SK-N-SH (cell line): ENCODE results near the gene DPP4.

Experiments used
- CHD2 ChIP-seq: fragments of 150-350 bp; IDR thresholded peaks from 2 replicates; pipeline ENCODE4 v1.6.1; 2018; ENCODE audit warnings: low read length; ENCODE audit not compliant: partially characterized antibody
- EP300 ChIP-seq, 2 experiments: IDR thresholded peaks; 2 replicates each; pipeline versions ENCODE4 v1.4.0 to v1.6.1; 2012; ENCODE audit warnings: borderline replicate concordance in 1 of 2, low read depth in 1 of 2, low read length in 1 of 2
- EZH2phosphoT487 ChIP-seq: fragments of 200-600 bp; sonication (generic); IDR thresholded peaks from 2 replicates; pipeline ENCODE4 v1.6.1; 2017; ENCODE audit warnings: low read depth, mixed run types, mild to moderate bottlenecking, antibody characterized with exemption, moderate library complexity, borderline replicate concordance
- FOXM1 ChIP-seq: IDR thresholded peaks from 2 replicates; pipeline ENCODE4 v1.4.0; 2012; ENCODE audit warnings: low read depth, mild to moderate bottlenecking
- GATA2 ChIP-seq: sonication (generic); formaldehyde crosslinking; IDR thresholded peaks from 2 replicates; pipeline ENCODE4 v1.5.0; 2020; ENCODE audit warnings: mild to moderate bottlenecking, missing genetic modification reagents
- JUND ChIP-seq: IDR thresholded peaks from 2 replicates; pipeline ENCODE4 v1.4.0; 2012
- NRF1 ChIP-seq: IDR thresholded peaks from 2 replicates; pipeline ENCODE4 v1.6.1; 2012; ENCODE audit warnings: low read depth, mild to moderate bottlenecking, low read length
- POLR2AphosphoS5 ChIP-seq: IDR thresholded peaks from 2 replicates; pipeline ENCODE4 v1.6.1; 2012; ENCODE audit warnings: low read depth, low read length
- REST ChIP-seq: IDR thresholded peaks from 2 replicates; pipeline ENCODE4 v1.6.1; 2012; ENCODE audit warnings: mild to moderate bottlenecking, low read depth, low read length, moderate library complexity
- RXRA ChIP-seq: IDR thresholded peaks from 2 replicates; pipeline ENCODE4 v1.4.0; 2012; ENCODE audit warnings: low read depth, mild to moderate bottlenecking, borderline replicate concordance
- TCF12 ChIP-seq: IDR thresholded peaks from 2 replicates; pipeline ENCODE4 v1.4.0; 2012
- USF2 ChIP-seq: fragments of 150-350 bp; IDR thresholded peaks from 2 replicates; pipeline ENCODE4 v1.6.1; 2017; ENCODE audit warnings: antibody characterized with exemption, low read length, low read depth, borderline replicate concordance
- TF ChIP-seq, protein P1 (sequence below): fragments of 200-600 bp; sonication (generic); IDR thresholded peaks from 2 replicates; pipeline ENCODE4 v1.6.1; 2017; ENCODE audit warnings: antibody characterized with exemption, mild to moderate bottlenecking, moderate library complexity
- TF ChIP-seq, protein P2 (sequence below): IDR thresholded peaks from 2 replicates; pipeline ENCODE4 v1.4.0; 2012; ENCODE audit warnings: low read depth

DNA sequence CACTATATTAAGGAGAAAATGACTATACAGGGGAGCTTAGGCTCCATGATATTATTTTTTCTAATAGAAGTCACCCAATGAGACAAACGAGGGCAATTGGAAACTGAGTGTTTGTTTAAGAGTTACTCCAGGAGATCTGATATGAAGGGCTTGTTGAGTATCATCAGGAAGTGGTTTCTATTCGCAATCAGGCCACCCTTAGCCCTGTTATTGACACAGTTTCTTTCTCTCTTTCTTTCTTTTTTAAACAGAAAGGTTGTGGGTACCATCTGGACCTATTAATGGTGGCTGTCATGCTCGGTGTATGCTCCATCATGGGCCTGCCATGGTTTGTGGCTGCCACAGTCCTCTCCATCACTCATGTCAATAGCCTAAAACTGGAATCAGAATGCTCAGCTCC lies 117.3 kb downstream of the DPP4 start:
- TF ChIP-seq TCF12 (no peak), FOXM1 (no peak), JUND (no peak), GATA2 (CRISPR knock-in tag) (no peak), EP300 (IDR thresholded peaks at IDR 0.05; ENCODE audit: borderline replicate concordance in 1 of 2, low read depth in 1 of 2, low read length in 1 of 2) (no peak), NRF1 (no peak), CHD2 (no peak), EZH2phosphoT487 (no peak), USF2 (no peak), POLR2AphosphoS5 (no peak), RXRA (no peak), REST (no peak)
- TF ChIP-seq, protein P1, sequence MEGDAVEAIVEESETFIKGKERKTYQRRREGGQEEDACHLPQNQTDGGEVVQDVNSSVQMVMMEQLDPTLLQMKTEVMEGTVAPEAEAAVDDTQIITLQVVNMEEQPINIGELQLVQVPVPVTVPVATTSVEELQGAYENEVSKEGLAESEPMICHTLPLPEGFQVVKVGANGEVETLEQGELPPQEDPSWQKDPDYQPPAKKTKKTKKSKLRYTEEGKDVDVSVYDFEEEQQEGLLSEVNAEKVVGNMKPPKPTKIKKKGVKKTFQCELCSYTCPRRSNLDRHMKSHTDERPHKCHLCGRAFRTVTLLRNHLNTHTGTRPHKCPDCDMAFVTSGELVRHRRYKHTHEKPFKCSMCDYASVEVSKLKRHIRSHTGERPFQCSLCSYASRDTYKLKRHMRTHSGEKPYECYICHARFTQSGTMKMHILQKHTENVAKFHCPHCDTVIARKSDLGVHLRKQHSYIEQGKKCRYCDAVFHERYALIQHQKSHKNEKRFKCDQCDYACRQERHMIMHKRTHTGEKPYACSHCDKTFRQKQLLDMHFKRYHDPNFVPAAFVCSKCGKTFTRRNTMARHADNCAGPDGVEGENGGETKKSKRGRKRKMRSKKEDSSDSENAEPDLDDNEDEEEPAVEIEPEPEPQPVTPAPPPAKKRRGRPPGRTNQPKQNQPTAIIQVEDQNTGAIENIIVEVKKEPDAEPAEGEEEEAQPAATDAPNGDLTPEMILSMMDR = no peak
- TF ChIP-seq, protein P2, sequence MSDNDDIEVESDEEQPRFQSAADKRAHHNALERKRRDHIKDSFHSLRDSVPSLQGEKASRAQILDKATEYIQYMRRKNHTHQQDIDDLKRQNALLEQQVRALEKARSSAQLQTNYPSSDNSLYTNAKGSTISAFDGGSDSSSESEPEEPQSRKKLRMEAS = no peak
